Ovary (tissue), 9 donors: ENCODE results near the gene TMEM18. TPM values are rescaled to one million over a fixed set of nuclear protein-coding genes. Genes with fewer than 3 reads are reported as not detected.

ENCODE experiments used
- DNase-seq, 5 donors: peaks; one replicate each; pipeline ENCODE4 v3.0.0-alpha.2; 2019 to 2020
- H3K27ac ChIP-seq, 2 donors: fragments of 200-600 bp; one replicate each; pipeline versions ENCODE4 v1.5.1 to v1.8.0; 2019 to 2022
- H3K27me3 ChIP-seq: fragments of 200-600 bp; one replicate; pipeline ENCODE4 v1.8.0; 2022
- H3K36me3 ChIP-seq: fragments of 200-600 bp; sonication (generic); one replicate; pipeline ENCODE4 v1.5.1; 2019
- H3K4me1 ChIP-seq: one replicate; pipeline ENCODE4 v1.8.1; 2013; ENCODE audit warnings: mild to moderate bottlenecking, moderate library complexity; ENCODE audit not compliant: insufficient read depth
- H3K4me3 ChIP-seq: fragments of 200-600 bp; sonication (generic); one replicate; pipeline ENCODE4 v1.5.1; 2017
- H3K9me3 ChIP-seq, 2 donors: fragments of 200-600 bp in 1 of 2; sonication (generic) in 1 of 2; one replicate each; pipeline versions ENCODE4 v1.5.1 to v1.8.1; 2013 to 2019; ENCODE audit warnings: mild to moderate bottlenecking in 1 of 2, moderate library complexity in 1 of 2
- CTCF ChIP-seq, 3 donors: fragments of 450-650 bp in 2 of 3; fragments of 200-600 bp in 1 of 3; IDR thresholded peaks; one replicate each; pipeline versions ENCODE4 v1.5.1 to v1.8.0; 2016 to 2022; ENCODE audit warnings: antibody characterized with exemption in 3 of 3, mild to moderate bottlenecking in 1 of 3
- EP300 ChIP-seq: sonication (generic); formaldehyde crosslinking; IDR thresholded peaks from one replicate; pipeline ENCODE4 v1.6.1; 2017; ENCODE audit warnings: antibody characterized with exemption
- POLR2A ChIP-seq: fragments of 450-650 bp; IDR thresholded peaks from one replicate; pipeline ENCODE4 v1.6.1; 2017; ENCODE audit warnings: antibody characterized with exemption, mild to moderate bottlenecking, moderate library complexity
- WGBS, 3 donors: extraction: QIAGEN DNeasy Blood & Tissue Kit in 1 of 3; methylation state at CpG; one replicate each; pipeline versions ENCODE4 v1.1.5 to v1.1.7; 2013 to 2017; 5-methylcytosine and 5-hydroxymethylcytosine counted together
- intact Hi-C, 4 donors: fragments of 100-400 bp; cut with DNase I; formaldehyde crosslinking; loops; one replicate each; pipeline versions ENCODE4 v1.11.0 to v1.15.1; 2022 to 2023
- polyA plus RNA-seq, 2 donors: library from polyadenylated mRNA; stranded (reverse); fragments of 200-250 nt in 1 of 2; fragments of 350-450 nt in 1 of 2; fragmentation: Illumina TruSeq in 1 of 2; extraction: RNeasy Lipid Tissue Mini Kit (QIAGEN cat#74804) in 1 of 2; gene quantifications; one replicate each; pipeline ENCODE4 v1.2.3, GENCODE V29; 2013 to 2014
- total RNA-seq, 7 donors: library from RNA; depleted of rRNA in 2 of 7; stranded (reverse); fragments of >200 nt in 2 of 7; fragmentation: NEBNext Ultra II Directional in 3 of 7; extraction: Animal tissue kit (Norgen Biotek cat#: 25700) in 3 of 7; gene quantifications; one replicate each; pipeline versions ENCODE4 v1.1.0 to v1.2.4, GENCODE V29; 2016 to 2023
- donor health status: DM: no; HTN: no; CAD: no; lungs with moderate emphysema.
- donor health status: DM: no; HTN: no; CAD: no.
- donor health status: Bipolar disorder and iron deficiency.
- donor health status: DM: yes; HTN: yes; CAD: no.
- donor health status: DM: no; HTN: no; CAD: no.
- donor health status: DM: yes; HTN: yes; CAD: no.

TMEM18 gene
- total and polyA plus RNA-seq, 9 donors = 27.5 to 48.5 (median 40.4) TPM

- Histone ChIP-seq H3K9me3 (no peaks in the 10 kb centered on the region), H3K36me3 (no peaks in the 10 kb centered on the region), H3K4me3 (no peak overlapping the region), H3K27ac (no peak overlapping the region), H3K4me1 (peaks cover 2% of the 10 kb centered on the region), H3K27me3 (no peaks in the 10 kb centered on the region)
- no peak for TF ChIP-seq CTCF (IDR thresholded peaks at IDR 0.05)
- no peak for TF ChIP-seq EP300
- no peak for TF ChIP-seq POLR2A
- DNase-seq = no peak
- intact Hi-C loops = loop anchor here in 1 of 4 donors (10.0 kb wide), 1 partner anchor 389 kb away; no protein-coding TSS in a partner anchor
- 70 to 77% (median 75%) methylated on average over 5 of the region's 5 CpGs for WGBS, 3 donors
These were observed 43.8 kb downstream of the TMEM18 start for GRCh38 chr2:633371-633770.

- Histone ChIP-seq H3K9me3 (no peaks in the 10 kb centered on the region), H3K4me1 (peaks cover 2% of the 10 kb centered on the region), H3K36me3 (no peaks in the 10 kb centered on the region), H3K27me3 (no peaks in the 10 kb centered on the region), H3K4me3 (no peak overlapping the region), H3K27ac (no peak overlapping the region)
- DNase-seq = no peak
- intact Hi-C loops = loop anchor here in 1 of 4 donors (10.0 kb wide), 1 partner anchor 388 kb away; no protein-coding TSS in a partner anchor
- TF ChIP-seq EP300 (no peak), CTCF (IDR thresholded peaks at IDR 0.05) (no peak), POLR2A (no peak)
These were observed 44.7 kb downstream of the TMEM18 start for GRCh38 chr2:632471-632870.

GRCh38 chr2:631741-632140 is 45.5 kb downstream of the TMEM18 start:
- Histone ChIP-seq H3K27me3 (no peaks in the 10 kb centered on the region), H3K9me3 (no peaks in the 10 kb centered on the region), H3K4me1 (peaks cover under 1% of the 10 kb centered on the region), H3K4me3 (no peak overlapping the region), H3K27ac (no peak overlapping the region), H3K36me3 (no peaks in the 10 kb centered on the region)
- intact Hi-C loops = loop anchor here in 1 of 4 donors (10.0 kb wide), 1 partner anchor 387 kb away; no protein-coding TSS in a partner anchor
- 88 to 97% (median 89%) methylated on average over 1 of the region's 1 CpG for WGBS, 3 donors
- no peak for TF ChIP-seq POLR2A
- TF ChIP-seq EP300 = no peak
- TF ChIP-seq CTCF (IDR thresholded peaks at IDR 0.05) = no peak
- no peak for DNase-seq

- WGBS, 3 donors = 0 to 37% (median 0%) methylated on average over 1 of the region's 1 CpG
- Histone ChIP-seq H3K36me3 (no peaks in the 10 kb centered on the region), H3K27ac (no peak overlapping the region), H3K4me1 (no peaks in the 10 kb centered on the region), H3K9me3 (no peaks in the 10 kb centered on the region), H3K4me3 (no peak overlapping the region), H3K27me3 (no peaks in the 10 kb centered on the region)
- intact Hi-C loops = loop anchor here in 1 of 4 donors (10.0 kb wide), 1 partner anchor 386 kb away; no protein-coding TSS in a partner anchor
- DNase-seq = no peak
- no peak for TF ChIP-seq POLR2A
- no peak for TF ChIP-seq CTCF (IDR thresholded peaks at IDR 0.05)
- TF ChIP-seq EP300 = no peak
These were observed 46.5 kb downstream of the TMEM18 start for GRCh38 chr2:630451-631320.
